LHCN-M2 (cell line): ENCODE results near the gene RNF212. TPM values are rescaled to one million over a fixed set of nuclear protein-coding genes. Genes with fewer than 3 reads are reported as not detected.

ENCODE experiments used
- DNase-seq: peaks from one replicate; pipeline ENCODE4 v3.0.0-alpha.2; 2012; ENCODE audit warnings: low read depth
- total RNA-seq: library from RNA; depleted of rRNA; stranded (reverse); fragments of >200 nt; gene quantifications from 2 replicates; pipeline ENCODE4 v1.2.3, GENCODE V29; 2014

The RNF212 gene
- total RNA-seq, 1 experiment from 2014 or later, result not detected

DNA sequence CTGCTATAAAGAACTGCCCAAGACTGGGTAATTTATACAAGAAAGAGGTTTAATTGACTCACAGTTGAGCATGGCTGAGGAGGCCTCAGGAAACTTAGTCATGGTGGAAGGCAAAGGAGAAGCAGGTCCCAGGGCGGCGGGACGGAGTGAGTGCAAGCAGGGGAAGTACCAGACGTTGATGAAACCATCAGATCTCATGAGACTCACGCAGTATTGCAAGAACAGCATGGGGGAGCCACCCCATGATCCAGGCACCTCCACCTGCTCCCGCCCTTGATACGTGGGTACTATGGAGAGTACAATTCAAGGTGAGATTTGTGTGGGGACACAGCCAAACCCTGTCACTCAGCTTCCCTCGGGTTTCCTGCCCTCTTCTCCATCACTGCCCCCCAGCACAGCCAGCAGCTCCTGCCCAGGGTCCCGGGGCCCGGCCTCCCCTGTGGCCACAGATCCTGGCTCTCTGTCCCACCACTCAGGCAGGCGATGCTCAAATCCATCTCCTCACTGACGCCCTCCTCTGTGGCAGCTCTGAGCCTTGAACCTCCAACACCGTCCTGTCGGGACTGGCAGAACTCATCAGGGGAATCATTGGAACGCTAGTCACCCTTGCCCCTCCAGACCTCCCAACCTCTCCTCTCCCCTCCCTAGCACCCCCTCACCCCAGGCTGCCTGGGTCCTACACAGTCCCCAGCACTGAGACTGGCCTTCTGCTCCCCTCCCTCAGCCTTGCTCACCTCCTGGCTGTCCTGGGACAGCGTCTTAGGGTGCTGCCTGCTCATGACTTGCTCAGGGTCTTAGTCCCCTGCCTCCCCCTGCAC lies 64.4 kb downstream of the RNF212 start:
- no peak for DNase-seq

- DNase-seq, result no peak
These were observed 65.2 kb downstream of the RNF212 start for GRCh38 chr4:1047976-1048772.

DNA sequence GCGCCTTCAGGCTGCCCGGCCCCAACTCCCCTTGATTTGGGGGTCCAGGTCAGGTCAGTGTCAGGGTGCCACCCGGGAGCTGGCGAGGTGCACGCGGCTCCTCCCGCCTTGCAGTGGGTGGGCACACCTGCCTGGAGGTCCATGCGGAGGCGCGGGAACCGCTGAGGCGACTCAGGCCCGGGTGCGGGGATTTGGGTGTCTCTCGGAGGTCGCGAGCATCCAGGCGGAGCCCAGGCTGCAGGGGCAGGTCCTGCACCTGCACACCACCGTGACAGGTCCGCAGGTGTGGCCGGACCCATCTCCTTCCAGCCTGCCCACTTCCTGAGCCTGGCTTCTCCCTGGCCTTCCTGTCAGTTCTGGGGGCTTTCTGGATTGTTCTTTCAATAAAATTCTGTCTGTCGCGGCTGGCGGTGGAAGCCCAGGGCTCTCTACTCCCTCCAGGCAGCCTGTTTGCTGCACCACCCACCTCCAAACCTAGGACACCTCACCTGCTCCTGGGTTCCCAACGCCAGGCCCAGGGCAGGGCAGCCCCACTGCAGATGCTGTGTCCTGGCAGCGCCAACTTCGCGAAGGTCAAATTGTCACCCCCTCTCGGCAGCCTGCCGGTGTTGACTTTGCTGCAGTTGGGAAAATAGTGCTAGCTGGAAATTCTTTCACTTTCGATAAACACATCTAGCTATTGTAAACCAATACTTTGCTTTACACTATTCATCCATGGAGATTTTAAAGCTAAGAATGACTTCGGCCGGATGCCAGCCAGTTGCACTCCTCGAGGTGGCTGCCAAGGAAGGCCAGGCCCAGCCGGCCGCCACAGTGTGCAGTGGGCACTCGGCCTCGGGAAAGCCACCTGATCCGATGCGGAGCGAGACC lies 66.0 kb downstream of the RNF212 start:
- DNase-seq, result no peak

GRCh38 chr4:1046581-1047011 lies 66.8 kb downstream of the RNF212 start:
- DNase-seq, result peak; percentile 57

GRCh38 chr4:1045595-1046201 lies 67.7 kb downstream of the RNF212 start:
- no peak for DNase-seq

DNA sequence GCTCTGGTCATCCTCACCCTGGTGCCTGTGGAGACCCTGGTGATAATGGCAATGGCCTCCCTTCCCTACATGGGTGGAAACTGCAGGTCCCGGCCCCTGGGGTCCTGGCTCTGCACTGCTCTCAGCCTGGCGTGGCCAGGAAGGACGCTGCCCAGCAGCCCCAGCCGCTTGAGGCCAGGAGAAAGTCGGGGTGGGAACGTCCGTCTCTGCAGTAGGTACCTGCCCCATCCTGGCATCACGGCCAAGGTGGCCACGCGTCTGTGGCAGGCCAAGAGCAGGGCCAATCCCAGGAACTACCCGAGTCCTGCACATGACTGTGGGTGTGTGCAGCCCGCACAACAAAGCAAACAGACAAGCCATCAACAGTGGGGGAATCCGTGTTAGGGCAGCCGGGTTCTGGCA lies 68.2 kb downstream of the RNF212 start:
- no peak for DNase-seq

DNA sequence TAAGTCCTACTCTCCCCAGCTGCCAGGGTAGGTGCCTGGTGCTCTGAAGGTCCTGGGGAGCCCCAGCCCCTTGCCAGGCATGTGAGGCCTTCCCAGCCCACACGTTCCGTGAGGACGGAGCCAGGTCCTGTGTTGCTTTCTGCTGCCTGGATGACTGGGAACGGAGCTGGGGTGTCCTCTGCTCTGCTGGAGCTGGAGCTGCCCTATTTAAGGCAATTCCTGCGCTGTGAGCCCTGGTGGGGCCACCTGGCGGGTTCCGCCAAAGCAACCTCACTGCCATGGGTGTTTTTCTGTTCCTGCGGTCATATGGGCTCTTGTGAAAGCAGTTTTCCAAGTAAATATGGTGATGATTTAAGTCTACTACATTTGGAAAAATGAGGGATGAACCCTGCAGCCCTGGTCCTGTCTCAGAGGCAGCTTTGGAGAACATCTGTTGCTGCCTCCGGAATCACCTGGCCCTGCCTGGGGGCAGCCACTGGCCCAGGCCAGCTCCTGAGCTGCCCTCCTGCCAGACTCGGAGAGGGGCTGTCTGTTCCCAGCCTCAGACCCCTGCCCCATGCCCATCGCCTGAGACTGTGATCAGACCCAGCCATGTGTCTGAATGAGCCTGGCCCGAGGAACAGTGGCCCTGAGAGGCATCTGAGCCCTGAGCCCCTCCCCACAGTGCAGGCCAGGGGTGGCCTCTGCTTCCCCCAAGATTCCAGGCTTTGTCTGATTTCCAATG lies 68.7 kb downstream of the RNF212 start:
- no peak for DNase-seq

GRCh38 chr4:1043651-1044468 lies 69.5 kb downstream of the RNF212 start:
- peak; percentile 99 for DNase-seq

- no peak for DNase-seq
These were observed 70.2 kb downstream of the RNF212 start for GRCh38 chr4:1043162-1043561.

GRCh38 chr4:1042352-1043055 lies 70.9 kb downstream of the RNF212 start:
- no peak for DNase-seq

- DNase-seq, result no peak
These were observed 71.4 kb downstream of the RNF212 start for GRCh38 chr4:1041936-1042330.

DNA sequence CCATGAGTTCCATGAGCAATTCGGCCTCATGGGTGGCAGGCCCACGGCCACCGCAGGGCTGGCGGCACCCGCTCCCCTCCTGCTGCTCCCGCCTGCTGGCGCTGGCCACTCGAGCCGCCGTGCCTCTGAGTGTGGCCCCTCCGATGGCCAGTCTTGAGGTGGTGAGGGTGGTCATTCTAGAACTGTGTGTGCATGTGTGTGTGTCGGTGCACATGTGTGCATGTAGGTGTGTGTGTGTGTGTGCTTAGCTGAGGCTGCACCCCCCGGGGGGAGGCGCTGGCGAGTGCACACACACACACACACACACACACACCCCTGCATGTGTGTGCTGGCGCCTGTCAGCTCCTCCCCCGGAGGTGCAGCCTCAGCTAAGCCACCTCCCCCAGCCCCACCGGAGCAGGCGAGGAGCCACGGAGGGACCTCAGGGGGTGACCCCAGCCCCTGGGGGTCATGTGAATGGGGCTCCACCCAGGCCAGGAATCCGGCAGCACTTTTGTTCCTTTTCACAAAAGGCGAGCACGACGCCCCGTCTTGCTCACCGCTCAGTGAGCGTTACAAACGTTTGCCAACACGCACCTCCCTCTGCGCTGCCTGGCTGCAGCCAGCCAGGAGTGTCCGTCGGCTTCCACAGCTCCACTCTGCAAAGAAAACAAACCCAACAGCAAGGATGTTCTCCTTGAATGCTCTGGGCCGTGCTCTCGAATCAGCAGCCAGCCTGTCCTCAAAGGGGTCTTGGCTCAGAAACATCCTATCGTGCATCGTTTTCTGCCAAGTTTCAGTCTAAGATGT lies 72.0 kb downstream of the RNF212 start:
- DNase-seq, result no peak

DNA sequence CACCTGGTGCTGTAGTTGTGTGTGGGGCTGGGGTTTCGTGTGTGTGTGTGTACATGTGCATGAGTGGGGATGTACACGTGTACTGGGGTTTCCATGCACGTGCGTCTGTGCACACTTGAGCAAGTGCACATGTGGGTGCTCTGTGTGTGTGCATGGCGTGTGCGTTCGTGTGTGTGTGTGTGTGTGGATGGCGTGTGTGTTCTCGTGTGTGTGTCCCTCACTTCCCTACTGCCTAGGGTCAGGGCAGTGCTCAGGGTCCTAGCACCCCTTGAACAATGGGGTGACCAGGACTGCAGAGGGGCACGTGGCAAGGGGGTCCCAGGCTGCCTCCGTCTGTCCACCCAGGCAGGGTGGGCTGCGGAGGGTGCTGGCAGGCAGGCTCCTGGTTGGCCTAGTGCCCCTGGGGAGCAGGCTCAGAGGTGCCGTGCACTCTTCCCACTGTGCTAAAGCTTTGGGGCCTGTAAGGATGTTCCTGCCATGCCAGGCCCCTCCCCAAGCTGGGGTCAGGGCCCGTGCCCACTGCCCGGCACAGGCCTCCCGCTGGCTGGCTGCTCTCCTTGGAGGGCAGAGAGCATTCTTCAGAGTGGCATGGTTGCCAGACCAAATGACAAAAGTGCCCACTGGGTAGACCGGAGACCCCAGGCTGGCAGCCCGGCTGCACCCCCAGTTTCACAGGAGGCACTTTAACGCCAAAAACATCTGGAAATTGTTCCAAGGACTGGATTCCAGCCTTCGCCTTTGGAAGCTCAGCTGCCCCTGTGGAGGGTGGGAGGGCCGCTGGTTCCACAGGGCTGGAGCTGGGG lies 72.8 kb downstream of the RNF212 start:
- no peak for DNase-seq

GRCh38 chr4:1039493-1040343 lies 73.6 kb downstream of the RNF212 start:
- DNase-seq, result peak; percentile 32

DNA sequence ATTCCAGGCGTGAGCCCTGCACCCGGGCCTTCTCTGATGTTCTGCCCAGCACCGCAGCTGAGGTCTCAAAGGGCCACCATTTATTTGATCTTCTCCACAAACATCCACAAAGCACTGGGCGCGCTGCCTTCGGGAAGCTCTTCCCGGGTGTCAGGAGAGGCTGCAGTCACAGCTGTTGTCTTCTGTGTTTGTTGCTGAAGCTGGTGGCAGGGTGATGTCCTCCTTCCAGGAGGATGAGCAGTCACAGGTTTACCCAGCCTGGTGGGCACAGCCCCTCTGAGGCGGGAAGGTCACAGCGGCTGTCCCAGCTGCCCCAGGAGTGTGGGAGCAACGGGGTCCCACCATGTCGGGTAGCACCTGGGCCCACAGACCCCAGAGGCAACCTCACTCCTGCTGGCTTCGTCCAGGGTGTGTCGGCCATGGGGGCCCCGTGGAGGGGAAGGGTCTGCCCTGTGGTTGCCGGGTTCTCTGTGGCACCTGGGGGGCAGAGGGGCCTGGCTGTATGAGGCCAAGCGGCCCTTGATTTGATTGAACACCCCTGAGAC lies 74.3 kb downstream of the RNF212 start:
- peak; percentile 10 for DNase-seq
